GM21447 (cell line): ENCODE results near the gene THSD4.
"Not testable (repeated sequence)": the region's sequence is repeated elsewhere in the genome, so short reads cannot be mapped to it uniquely, and the experiment has no call there.

ENCODE experiments used
- ATAC-seq: cut with Tn5 transposase; IDR thresholded peaks from one replicate; pipeline ENCODE4 v1.9.1; 2021; ENCODE audit not compliant: unreplicated experiment

THSD4 gene

GRCh38 chr15:71698742-71699141, 583.5 kb downstream of the THSD4 start:
- no peak for ATAC-seq

- ATAC-seq, result no peak
Observed at GRCh38 chr15:71699977-71700376, 584.7 kb downstream of the THSD4 start.

- ATAC-seq, result no peak
Observed at GRCh38 chr15:71701808-71702207, 586.5 kb downstream of the THSD4 start.

- ATAC-seq, result no peak
Observed at GRCh38 chr15:71702496-71702895, 587.2 kb downstream of the THSD4 start.

- ATAC-seq, result no peak
Observed at GRCh38 chr15:71705151-71705550, 589.9 kb downstream of the THSD4 start.

GRCh38 chr15:71706461-71707229, 591.4 kb downstream of the THSD4 start:
- ATAC-seq, result no peak

GRCh38 chr15:71707230-71708050, 592.2 kb downstream of the THSD4 start:
- no peak for ATAC-seq

- ATAC-seq, result no peak
Observed at GRCh38 chr15:71708051-71708429, 592.8 kb downstream of the THSD4 start.

GRCh38 chr15:71708741-71709140, 593.5 kb downstream of the THSD4 start:
- no peak for ATAC-seq

- ATAC-seq, result no peak
Observed at GRCh38 chr15:71709808-71710418, 594.6 kb downstream of the THSD4 start.

- ATAC-seq, result no peak
Observed at GRCh38 chr15:71712182-71712581, 596.9 kb downstream of the THSD4 start.

GRCh38 chr15:71713191-71713809, 598.0 kb downstream of the THSD4 start:
- no peak for ATAC-seq

GRCh38 chr15:71715914-71716313, 600.6 kb downstream of the THSD4 start:
- ATAC-seq, result no peak

GRCh38 chr15:71716990-71717389, 601.7 kb downstream of the THSD4 start:
- ATAC-seq, result no peak

- no peak for ATAC-seq
Observed at GRCh38 chr15:71718116-71718910, 603.0 kb downstream of the THSD4 start.

GRCh38 chr15:71723344-71723743, 608.1 kb downstream of the THSD4 start:
- no peak for ATAC-seq

GRCh38 chr15:71725207-71725955, 610.1 kb downstream of the THSD4 start:
- ATAC-seq, result not testable (repeated sequence)

GRCh38 chr15:71728881-71729280, 613.6 kb downstream of the THSD4 start:
- ATAC-seq, result no peak

- no peak for ATAC-seq
Observed at GRCh38 chr15:71729319-71729718, 614.0 kb downstream of the THSD4 start.
